SK-MEL-5 (cell line): Measurements from ENCODE around the gene SPATA21. TPM values are rescaled to one million over a fixed set of nuclear protein-coding genes. Genes with fewer than 3 reads are reported as not detected.
A peak's percentile ranks its signal among the peaks of the same experiment; 100 is the strongest.

Experiments
- DNase-seq: peaks from one replicate; pipeline ENCODE4 v3.0.0-alpha.2; 2016; ENCODE audit warnings: low read depth, low spot score
- in situ Hi-C: cut with HindIII; loops from 2 replicates; pipeline ENCODE4 v1.10.0; 2016; ENCODE audit warnings: low sequenced_read_pairs, high pct_unique_total_duplicates, low pct_unique_long_range_greater_than_20kb
- total RNA-seq: library from RNA; depleted of rRNA; stranded (reverse); fragments of >200 nt; shearing (Covaris generic); gene quantifications from 2 replicates; pipeline ENCODE4 v1.2.3, GENCODE V29; 2014

SPATA21 gene
- total RNA-seq, 1 experiment from 2014 or later, result 0.08 TPM

- DNase-seq, result no peak
- in situ Hi-C loops, result no loop called here
Observed at GRCh38 chr1:16438924-16439323, 1.7 kb upstream of the SPATA21 start.

GRCh38 chr1:16438516-16438915 lies 1.3 kb upstream of the SPATA21 start:
- DNase-seq, result no peak
- in situ Hi-C loops, result no loop called here

GRCh38 chr1:16434501-16434900 lies 2.7 kb downstream of the SPATA21 start:
- DNase-seq, result no peak
- in situ Hi-C loops, result no loop called here

- DNase-seq, result no peak
- in situ Hi-C loops, result no loop called here
Observed at GRCh38 chr1:16434007-16434406, 3.2 kb downstream of the SPATA21 start.

GRCh38 chr1:16433030-16433429 lies 4.2 kb downstream of the SPATA21 start:
- in situ Hi-C loops, result no loop called here
- DNase-seq, result no peak

- in situ Hi-C loops, result no loop called here
- peak; percentile 53 for DNase-seq
Observed at GRCh38 chr1:16430606-16431005, 6.6 kb downstream of the SPATA21 start.

GRCh38 chr1:16425125-16426025 lies 11.8 kb downstream of the SPATA21 start:
- DNase-seq, result no peak
- in situ Hi-C loops, result no loop called here

- in situ Hi-C loops, result no loop called here
- DNase-seq, result no peak
Observed at GRCh38 chr1:16422041-16422440, 15.2 kb downstream of the SPATA21 start.

GRCh38 chr1:16421201-16421600 lies 16.0 kb downstream of the SPATA21 start:
- in situ Hi-C loops, result no loop called here
- no peak for DNase-seq

- no peak for DNase-seq
- in situ Hi-C loops, result no loop called here
Observed at GRCh38 chr1:16420424-16421118, 16.7 kb downstream of the SPATA21 start.

GRCh38 chr1:16418823-16419425 lies 18.3 kb downstream of the SPATA21 start:
- in situ Hi-C loops, result no loop called here
- no peak for DNase-seq

GRCh38 chr1:16413191-16413590 lies 24.0 kb downstream of the SPATA21 start:
- peak; percentile 76 for DNase-seq
- in situ Hi-C loops, result no loop called here

- no peak for DNase-seq
- in situ Hi-C loops, result no loop called here
Observed at GRCh38 chr1:16410803-16411202, 26.4 kb downstream of the SPATA21 start.

GRCh38 chr1:16409536-16410152 lies 27.6 kb downstream of the SPATA21 start:
- in situ Hi-C loops, result no loop called here
- no peak for DNase-seq

GRCh38 chr1:16406868-16407267 lies 30.4 kb downstream of the SPATA21 start:
- no peak for DNase-seq

GRCh38 chr1:16405441-16405840 lies 31.8 kb downstream of the SPATA21 start:
- in situ Hi-C loops, result no loop called here
- DNase-seq, result no peak

More at GRCh38 chr1:16406868-16407267, 30.4 kb downstream of the SPATA21 start:
- in situ Hi-C loops, result no loop called here

GRCh38 chr1:16402742-16403141 lies 34.5 kb downstream of the SPATA21 start:
- no peak for DNase-seq

GRCh38 chr1:16398371-16398953 lies 38.8 kb downstream of the SPATA21 start:
- in situ Hi-C loops, result no loop called here
- no peak for DNase-seq

More at GRCh38 chr1:16402742-16403141, 34.5 kb downstream of the SPATA21 start:
- in situ Hi-C loops, result no loop called here
